ENCODE data around the gene MAST4.

DNA sequence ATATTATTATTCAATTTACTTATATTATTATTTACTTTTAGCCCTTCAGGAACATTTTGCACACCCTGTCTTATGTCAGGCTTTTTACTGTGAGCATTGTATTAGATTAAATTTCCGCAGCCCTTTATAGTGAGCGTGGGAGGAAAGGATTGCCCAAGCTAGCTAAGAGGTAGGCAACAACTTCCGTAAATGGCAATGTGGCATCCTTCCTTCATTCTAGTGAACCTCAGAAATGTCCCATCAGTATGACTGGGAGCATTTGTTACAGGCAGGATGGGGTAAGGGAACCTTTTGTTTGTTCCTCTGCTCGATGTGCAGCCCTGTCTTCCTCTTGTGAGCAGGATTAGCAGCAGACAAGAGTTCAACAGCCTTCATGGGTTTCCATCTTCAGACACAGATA lies 606.6 kb downstream of the MAST4 start:
- TF ChIP-seq THYN1 (CRISPR knock-in tag; IDR thresholded peaks at IDR 0.05; ENCODE audit: borderline replicate concordance, low read depth) = no peak
- TF ChIP-seq, protein P1, sequence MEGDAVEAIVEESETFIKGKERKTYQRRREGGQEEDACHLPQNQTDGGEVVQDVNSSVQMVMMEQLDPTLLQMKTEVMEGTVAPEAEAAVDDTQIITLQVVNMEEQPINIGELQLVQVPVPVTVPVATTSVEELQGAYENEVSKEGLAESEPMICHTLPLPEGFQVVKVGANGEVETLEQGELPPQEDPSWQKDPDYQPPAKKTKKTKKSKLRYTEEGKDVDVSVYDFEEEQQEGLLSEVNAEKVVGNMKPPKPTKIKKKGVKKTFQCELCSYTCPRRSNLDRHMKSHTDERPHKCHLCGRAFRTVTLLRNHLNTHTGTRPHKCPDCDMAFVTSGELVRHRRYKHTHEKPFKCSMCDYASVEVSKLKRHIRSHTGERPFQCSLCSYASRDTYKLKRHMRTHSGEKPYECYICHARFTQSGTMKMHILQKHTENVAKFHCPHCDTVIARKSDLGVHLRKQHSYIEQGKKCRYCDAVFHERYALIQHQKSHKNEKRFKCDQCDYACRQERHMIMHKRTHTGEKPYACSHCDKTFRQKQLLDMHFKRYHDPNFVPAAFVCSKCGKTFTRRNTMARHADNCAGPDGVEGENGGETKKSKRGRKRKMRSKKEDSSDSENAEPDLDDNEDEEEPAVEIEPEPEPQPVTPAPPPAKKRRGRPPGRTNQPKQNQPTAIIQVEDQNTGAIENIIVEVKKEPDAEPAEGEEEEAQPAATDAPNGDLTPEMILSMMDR (CRISPR knock-in tag; IDR thresholded peaks at IDR 0.05) = no peak
- TF ChIP-seq AHR (CRISPR knock-in tag; IDR thresholded peaks at IDR 0.05) = no peak
- TF ChIP-seq DPF2 (CRISPR knock-in tag; IDR thresholded peaks at IDR 0.05; ENCODE audit: borderline replicate concordance, low read depth) = no peak
- no peak for TF ChIP-seq CC2D1A (CRISPR knock-in tag; IDR thresholded peaks at IDR 0.05)

Data from HepG2 (cell line).